ENCODE measurements around the gene PPP1R12C.

- no peak for TF ChIP-seq GTF2I (CRISPR knock-in tag; conservative IDR thresholded peaks at IDR 0.05)
- TF ChIP-seq, protein P1, sequence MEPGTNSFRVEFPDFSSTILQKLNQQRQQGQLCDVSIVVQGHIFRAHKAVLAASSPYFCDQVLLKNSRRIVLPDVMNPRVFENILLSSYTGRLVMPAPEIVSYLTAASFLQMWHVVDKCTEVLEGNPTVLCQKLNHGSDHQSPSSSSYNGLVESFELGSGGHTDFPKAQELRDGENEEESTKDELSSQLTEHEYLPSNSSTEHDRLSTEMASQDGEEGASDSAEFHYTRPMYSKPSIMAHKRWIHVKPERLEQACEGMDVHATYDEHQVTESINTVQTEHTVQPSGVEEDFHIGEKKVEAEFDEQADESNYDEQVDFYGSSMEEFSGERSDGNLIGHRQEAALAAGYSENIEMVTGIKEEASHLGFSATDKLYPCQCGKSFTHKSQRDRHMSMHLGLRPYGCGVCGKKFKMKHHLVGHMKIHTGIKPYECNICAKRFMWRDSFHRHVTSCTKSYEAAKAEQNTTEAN (CRISPR knock-in tag; IDR thresholded peaks at IDR 0.05): no peak
- no peak for TF ChIP-seq CTCF (IDR thresholded peaks at IDR 0.05)
- TF ChIP-seq E2F4 (CRISPR knock-in tag; IDR thresholded peaks at IDR 0.05; ENCODE audit: borderline replicate concordance, low read depth): no peak
- no peak for TF ChIP-seq CREB1 (CRISPR knock-in tag; IDR thresholded peaks at IDR 0.05)
- TF ChIP-seq SMAD3 (CRISPR knock-in tag; IDR thresholded peaks at IDR 0.05; ENCODE audit: borderline replicate concordance): no peak
- no peak for TF ChIP-seq ELF4 (CRISPR knock-in tag; IDR thresholded peaks at IDR 0.05; ENCODE audit: low read depth)
- TF ChIP-seq NFYB (CRISPR knock-in tag; conservative IDR thresholded peaks at IDR 0.05; ENCODE audit: low read depth): no peak
- TF ChIP-seq ZNF317 (CRISPR knock-in tag; IDR thresholded peaks at IDR 0.05; ENCODE audit: borderline replicate concordance, low read depth): no peak
- TF ChIP-seq RELA (CRISPR knock-in tag; IDR thresholded peaks at IDR 0.05; ENCODE audit: borderline replicate concordance): no peak
- TF ChIP-seq, protein P2, sequence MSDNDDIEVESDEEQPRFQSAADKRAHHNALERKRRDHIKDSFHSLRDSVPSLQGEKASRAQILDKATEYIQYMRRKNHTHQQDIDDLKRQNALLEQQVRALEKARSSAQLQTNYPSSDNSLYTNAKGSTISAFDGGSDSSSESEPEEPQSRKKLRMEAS (CRISPR knock-in tag; IDR thresholded peaks at IDR 0.05): no peak
- TF ChIP-seq TCF7 (CRISPR knock-in tag; IDR thresholded peaks at IDR 0.05; ENCODE audit: low read depth): no peak
- TF ChIP-seq, protein P3, sequence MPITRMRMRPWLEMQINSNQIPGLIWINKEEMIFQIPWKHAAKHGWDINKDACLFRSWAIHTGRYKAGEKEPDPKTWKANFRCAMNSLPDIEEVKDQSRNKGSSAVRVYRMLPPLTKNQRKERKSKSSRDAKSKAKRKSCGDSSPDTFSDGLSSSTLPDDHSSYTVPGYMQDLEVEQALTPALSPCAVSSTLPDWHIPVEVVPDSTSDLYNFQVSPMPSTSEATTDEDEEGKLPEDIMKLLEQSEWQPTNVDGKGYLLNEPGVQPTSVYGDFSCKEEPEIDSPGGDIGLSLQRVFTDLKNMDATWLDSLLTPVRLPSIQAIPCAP (CRISPR knock-in tag; IDR thresholded peaks at IDR 0.05): no peak
Measured at GRCh38 chr19:55161571-55162322, 44.3 kb upstream of the PPP1R12C start.

All from WTC11 (cell line).